Mononuclear cell (primary cell): Measurements from ENCODE around the gene PPP1R3F. TPM values are rescaled to one million over a fixed set of nuclear protein-coding genes. Genes with fewer than 3 reads are reported as not detected.
"Not testable (repeated sequence)": the region's sequence is repeated elsewhere in the genome, so short reads cannot be mapped to it uniquely, and the experiment has no call there.

ENCODE experiments used
- H3K27me3 ChIP-seq: 2 replicates; pipeline ENCODE4 v1.6.0; 2011; ENCODE audit warnings: low read length, control low read depth; ENCODE audit not compliant: insufficient read depth
- H3K4me1 ChIP-seq: 2 replicates; pipeline ENCODE4 v1.5.1; 2011; ENCODE audit warnings: mild to moderate bottlenecking, low read length, control low read depth; ENCODE audit not compliant: insufficient read depth
- H3K4me3 ChIP-seq: 2 replicates; pipeline ENCODE4 v1.5.1; 2011; ENCODE audit warnings: mild to moderate bottlenecking, low read length, moderate library complexity
- H3K9me3 ChIP-seq: 2 replicates; pipeline ENCODE4 v1.5.1; 2011; ENCODE audit warnings: low read depth, mild to moderate bottlenecking, control low read depth, low read length
- total RNA-seq: library from RNA; depleted of rRNA; stranded (reverse); fragments of >200 nt; gene quantifications from one replicate; pipeline ENCODE4 v1.2.3, GENCODE V29; 2012

The PPP1R3F gene
- total RNA-seq, 1 donor: 3.6 TPM

GRCh38 chrX:49309401-49309981 lies 39.9 kb downstream of the PPP1R3F start:
- Histone ChIP-seq H3K4me1 (peaks cover 39% of the 10 kb centered on the region), H3K27me3 (no peaks in the 10 kb centered on the region), H3K9me3 (no peaks in the 10 kb centered on the region), H3K4me3 (peak overlapping the region; percentile 27)

GRCh38 chrX:49310371-49310770 lies 40.8 kb downstream of the PPP1R3F start:
- Histone ChIP-seq H3K4me1 (peaks cover 39% of the 10 kb centered on the region), H3K4me3 (no peak overlapping the region), H3K27me3 (no peaks in the 10 kb centered on the region), H3K9me3 (no peaks in the 10 kb centered on the region)

GRCh38 chrX:49312176-49312575 lies 42.6 kb downstream of the PPP1R3F start:
- Histone ChIP-seq H3K4me1 (peaks cover 39% of the 10 kb centered on the region), H3K9me3 (no peaks in the 10 kb centered on the region), H3K4me3 (no peak overlapping the region), H3K27me3 (no peaks in the 10 kb centered on the region)

GRCh38 chrX:49316085-49316484 lies 46.5 kb downstream of the PPP1R3F start:
- H3K4me1 ChIP-seq: peaks cover 15% of the 10 kb centered on the region
- H3K9me3 ChIP-seq: no peaks in the 10 kb centered on the region
- H3K27me3 ChIP-seq: no peaks in the 10 kb centered on the region
- H3K4me3 ChIP-seq: no peak overlapping the region

- H3K27me3 ChIP-seq, H3K9me3 ChIP-seq, H3K4me3 ChIP-seq, H3K4me1 ChIP-seq: not testable (repeated sequence)
These were observed 52.1 kb downstream of the PPP1R3F start, which contains the start of gene GAGE12J for GRCh38 chrX:49321737-49322136. GAGE12J (plus strand) TSS chrX:49322037; CDS start chrX:49323194, 1,157 bp downstream.

- H3K4me1 ChIP-seq, H3K4me3 ChIP-seq, H3K27me3 ChIP-seq, H3K9me3 ChIP-seq: not testable (repeated sequence)
These were observed 52.7 kb downstream of the PPP1R3F start for GRCh38 chrX:49322266-49322665.

- H3K4me3 ChIP-seq, H3K4me1 ChIP-seq, H3K9me3 ChIP-seq, H3K27me3 ChIP-seq: not testable (repeated sequence)
These were observed 54.1 kb downstream of the PPP1R3F start for GRCh38 chrX:49323735-49324134.

GRCh38 chrX:49330421-49330820 lies 60.8 kb downstream of the PPP1R3F start:
- H3K9me3 ChIP-seq, H3K4me1 ChIP-seq, H3K27me3 ChIP-seq: not testable (repeated sequence)

GRCh38 chrX:49331282-49331681 lies 61.7 kb downstream of the PPP1R3F start, which contains the start of gene GAGE13:
GAGE13 (plus strand) TSS chrX:49331582; CDS start chrX:49332738, 1,156 bp downstream.
- not testable (repeated sequence) for H3K4me1 ChIP-seq, H3K4me3 ChIP-seq, H3K27me3 ChIP-seq, H3K9me3 ChIP-seq

More at GRCh38 chrX:49330421-49330820, 60.8 kb downstream of the PPP1R3F start:
- H3K4me3 ChIP-seq: not testable (repeated sequence)

- H3K27me3 ChIP-seq, H3K9me3 ChIP-seq, H3K4me1 ChIP-seq, H3K4me3 ChIP-seq: not testable (repeated sequence)
These were observed 62.2 kb downstream of the PPP1R3F start for GRCh38 chrX:49331841-49332240.

Other genes with a start within 250 kb of the PPP1R3F start
- 29.3 TPM for gene TFE3, start 226.4 kb upstream of the PPP1R3F start, total RNA-seq
- 2.9 TPM for gene CCDC120, start 210.8 kb upstream of the PPP1R3F start, total RNA-seq
- 5.5 TPM for gene PRAF2, start 195.8 kb upstream of the PPP1R3F start, total RNA-seq
- gene WDR45, start 189.9 kb upstream of the PPP1R3F start, total RNA-seq: 48.7 TPM
- gene GPKOW, start 146.1 kb upstream of the PPP1R3F start, total RNA-seq: 8.9 TPM
- 0.42 TPM for gene MAGIX, start 107.0 kb upstream of the PPP1R3F start, total RNA-seq
- 53.9 TPM for gene PLP2, start 97.9 kb upstream of the PPP1R3F start, total RNA-seq
- 3.3 TPM for gene PRICKLE3, start 83.4 kb upstream of the PPP1R3F start, total RNA-seq
- gene SYP, start 69.6 kb upstream of the PPP1R3F start, total RNA-seq: 0.42 TPM
- 0.31 TPM for gene CACNA1F, start 36.5 kb upstream of the PPP1R3F start, total RNA-seq
- gene CCDC22, start 34.3 kb upstream of the PPP1R3F start, total RNA-seq: 10.1 TPM
- gene FOXP3, start 5.1 kb upstream of the PPP1R3F start, total RNA-seq: 0.94 TPM
- not detected for gene GAGE10, start 33.9 kb downstream of the PPP1R3F start, total RNA-seq
- gene GAGE12J, start 52.2 kb downstream of the PPP1R3F start, total RNA-seq: not detected
- gene GAGE13, start 61.8 kb downstream of the PPP1R3F start, total RNA-seq: not detected